Middle frontal gyrus (tissue), 1 donor: ENCODE results near the gene REC8.
"Not testable (repeated sequence)": the region's sequence is repeated elsewhere in the genome, so short reads cannot be mapped to it uniquely, and the experiment has no call there.

Experiments
- DNase-seq: peaks from one replicate; pipeline ENCODE4 v3.0.0-alpha.2; 2015; ENCODE audit warnings: low spot score; ENCODE audit errors: extremely low spot score

The REC8 gene

GRCh38 chr14:24183014-24183481, 11.2 kb downstream of the REC8 start:
- no peak for DNase-seq

- no peak for DNase-seq
Measured at GRCh38 chr14:24184104-24184970, 12.5 kb downstream of the REC8 start.

GRCh38 chr14:24185026-24185425, 13.1 kb downstream of the REC8 start:
- DNase-seq: no peak

DNA sequence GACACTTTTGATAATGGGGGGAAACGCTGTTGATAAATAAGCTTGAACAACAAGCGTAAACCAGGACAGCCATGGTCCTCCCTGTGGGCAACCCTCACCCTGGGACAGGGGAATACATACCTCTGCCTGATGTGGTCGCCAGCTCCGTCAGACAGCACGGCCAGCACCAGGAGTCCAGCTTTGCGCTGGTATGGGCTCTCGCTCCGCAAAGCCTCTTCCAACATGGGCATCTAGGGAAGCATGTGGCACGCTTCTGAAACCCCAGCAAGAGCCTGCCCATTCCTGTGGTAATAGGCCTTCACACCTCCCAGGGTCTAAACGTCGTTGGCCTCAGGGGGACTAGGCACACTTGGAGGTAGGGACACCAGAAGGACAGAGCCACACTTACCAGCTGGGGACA, 13.9 kb downstream of the REC8 start:
- no peak for DNase-seq

- no peak for DNase-seq
Measured at GRCh38 chr14:24186831-24187538, 15.1 kb downstream of the REC8 start.

- no peak for DNase-seq
Measured at GRCh38 chr14:24187539-24187915, 15.6 kb downstream of the REC8 start.

DNA sequence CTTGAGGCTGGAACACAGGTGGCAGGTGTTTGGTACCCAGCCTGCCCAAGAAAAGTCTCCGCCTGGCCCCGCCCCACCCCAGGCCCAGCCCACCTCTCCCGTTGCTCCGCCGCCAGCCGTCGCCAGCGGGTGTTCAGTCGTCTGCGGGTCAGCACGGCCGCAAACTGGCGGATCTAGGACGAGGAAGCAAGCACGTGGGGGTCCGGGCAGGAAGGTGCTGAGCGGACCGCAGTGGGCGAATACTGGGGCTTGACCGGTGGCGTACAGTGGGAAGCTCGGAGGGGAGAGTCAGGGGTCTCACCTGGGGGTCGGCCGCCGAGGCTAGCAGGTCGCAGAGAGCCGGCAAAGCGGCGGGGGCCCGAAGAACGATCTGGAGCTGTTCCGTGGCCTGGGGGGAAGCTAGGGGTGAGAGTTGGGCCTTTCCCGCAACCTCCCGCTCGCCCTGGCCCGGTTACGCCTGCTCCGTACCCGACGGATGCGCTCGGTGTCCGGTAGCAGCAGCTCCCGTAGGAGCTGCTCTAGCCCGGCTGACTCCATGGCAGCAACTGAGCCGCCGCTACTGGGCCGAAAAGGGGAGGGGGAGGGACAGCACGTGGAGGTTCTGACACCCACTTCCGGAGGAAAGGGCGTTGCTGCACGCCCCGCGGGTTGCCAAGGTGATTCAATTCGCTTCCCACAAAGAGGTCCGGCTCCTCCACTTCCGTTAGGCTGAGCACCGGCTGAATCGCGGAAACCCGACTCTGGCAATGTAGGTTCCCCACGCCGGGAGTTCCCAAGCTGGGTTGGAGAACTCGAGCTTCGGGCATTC, 16.6 kb downstream of the REC8 start, which contains the start of gene IPO4:
TSS of gene IPO4 (minus strand) at position 566 of the 808 bp plus-strand sequence. CDS start at position 537, 29 bp downstream.
- DNase-seq: peak; percentile 91

GRCh38 chr14:24189059-24189375, 17.1 kb downstream of the REC8 start:
- DNase-seq: no peak

DNA sequence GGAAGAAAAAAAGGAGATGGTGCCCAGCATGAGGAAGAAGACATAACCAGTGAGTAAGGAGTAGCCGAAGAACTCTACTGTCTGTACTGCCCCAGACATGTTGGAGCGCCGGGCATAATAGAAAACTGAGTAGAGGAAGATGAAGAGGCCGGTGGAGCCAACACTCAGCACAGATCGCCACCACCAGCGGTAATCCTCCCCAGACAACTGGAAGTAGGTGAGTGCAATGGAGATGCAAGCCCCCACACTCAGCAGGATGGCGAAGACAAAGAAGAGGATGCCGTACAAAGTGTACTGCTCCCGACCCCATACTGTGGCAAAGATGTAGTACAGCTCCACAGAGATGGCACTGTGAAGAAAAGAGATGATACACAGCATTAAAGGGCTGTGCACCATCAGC, 17.6 kb downstream of the REC8 start:
- DNase-seq: no peak

DNA sequence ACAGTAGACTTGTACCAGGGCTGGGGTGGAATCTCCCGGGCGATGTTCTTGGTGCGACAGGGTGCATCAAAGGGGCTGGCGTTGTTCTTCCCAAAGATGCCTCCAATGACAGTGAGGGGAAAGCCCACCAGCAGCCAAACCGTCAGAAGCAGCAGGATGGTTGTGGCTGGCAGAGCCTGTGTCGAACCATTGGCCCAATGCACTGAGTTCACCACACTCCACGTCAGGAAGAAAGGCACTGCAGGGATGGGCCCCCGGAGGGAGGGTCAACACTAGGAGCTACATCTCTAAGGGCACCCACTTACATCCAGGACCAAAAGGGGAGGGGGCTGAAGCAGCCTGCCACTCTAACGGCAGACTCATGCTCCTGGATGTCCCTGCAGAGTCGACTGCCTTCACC, 18.5 kb downstream of the REC8 start:
- DNase-seq: no peak

GRCh38 chr14:24192933-24193332, 21.1 kb downstream of the REC8 start:
- no peak for DNase-seq

DNA sequence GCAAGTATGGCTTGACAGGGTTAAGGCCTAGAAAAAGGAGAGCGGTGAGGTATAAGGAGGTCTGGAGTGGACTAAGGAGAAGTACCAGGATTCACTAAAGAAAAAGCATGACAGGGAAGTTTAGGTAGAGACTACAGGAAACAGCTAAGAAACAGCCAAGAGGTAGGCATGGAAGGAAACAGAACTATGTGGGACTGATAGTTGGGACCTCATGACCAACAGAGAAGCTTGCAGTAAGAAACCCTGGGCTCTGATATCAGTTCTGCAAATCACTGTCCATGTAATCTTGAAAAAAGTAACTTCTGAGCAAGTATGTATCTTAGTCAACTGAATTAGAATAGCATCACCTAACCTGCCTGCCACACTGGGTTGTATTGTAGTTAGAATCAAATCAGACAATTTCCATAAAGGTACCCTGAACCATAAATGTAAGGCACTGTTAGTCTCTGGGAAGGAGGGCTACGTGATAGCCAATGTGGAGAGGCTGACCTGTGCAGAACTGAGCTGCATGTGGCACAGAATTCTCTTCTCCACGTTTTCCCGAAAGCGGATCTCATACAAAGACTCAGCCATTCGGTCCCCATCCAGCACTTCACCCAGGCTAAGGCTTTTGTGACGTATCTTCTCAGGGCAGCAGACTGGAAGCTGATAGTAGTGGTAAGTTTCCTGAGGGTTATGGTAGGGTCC, 22.4 kb downstream of the REC8 start:
- no peak for DNase-seq

DNA sequence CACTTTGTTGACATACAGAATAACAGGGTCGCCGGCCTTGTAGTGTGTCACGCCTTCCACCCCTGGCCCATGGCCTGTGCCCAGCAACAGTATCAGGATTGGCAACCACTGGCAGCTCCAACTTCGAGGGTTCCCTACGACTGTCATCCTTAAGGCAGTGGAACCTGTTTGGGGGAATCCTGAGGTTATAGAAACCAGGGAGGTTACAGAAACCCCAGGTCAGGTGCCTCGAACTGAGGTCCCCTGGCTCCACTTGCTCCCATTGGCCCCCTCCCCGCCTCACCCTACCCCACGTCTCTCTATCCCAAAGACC, 22.9 kb downstream of the REC8 start:
- DNase-seq: no peak

DNA sequence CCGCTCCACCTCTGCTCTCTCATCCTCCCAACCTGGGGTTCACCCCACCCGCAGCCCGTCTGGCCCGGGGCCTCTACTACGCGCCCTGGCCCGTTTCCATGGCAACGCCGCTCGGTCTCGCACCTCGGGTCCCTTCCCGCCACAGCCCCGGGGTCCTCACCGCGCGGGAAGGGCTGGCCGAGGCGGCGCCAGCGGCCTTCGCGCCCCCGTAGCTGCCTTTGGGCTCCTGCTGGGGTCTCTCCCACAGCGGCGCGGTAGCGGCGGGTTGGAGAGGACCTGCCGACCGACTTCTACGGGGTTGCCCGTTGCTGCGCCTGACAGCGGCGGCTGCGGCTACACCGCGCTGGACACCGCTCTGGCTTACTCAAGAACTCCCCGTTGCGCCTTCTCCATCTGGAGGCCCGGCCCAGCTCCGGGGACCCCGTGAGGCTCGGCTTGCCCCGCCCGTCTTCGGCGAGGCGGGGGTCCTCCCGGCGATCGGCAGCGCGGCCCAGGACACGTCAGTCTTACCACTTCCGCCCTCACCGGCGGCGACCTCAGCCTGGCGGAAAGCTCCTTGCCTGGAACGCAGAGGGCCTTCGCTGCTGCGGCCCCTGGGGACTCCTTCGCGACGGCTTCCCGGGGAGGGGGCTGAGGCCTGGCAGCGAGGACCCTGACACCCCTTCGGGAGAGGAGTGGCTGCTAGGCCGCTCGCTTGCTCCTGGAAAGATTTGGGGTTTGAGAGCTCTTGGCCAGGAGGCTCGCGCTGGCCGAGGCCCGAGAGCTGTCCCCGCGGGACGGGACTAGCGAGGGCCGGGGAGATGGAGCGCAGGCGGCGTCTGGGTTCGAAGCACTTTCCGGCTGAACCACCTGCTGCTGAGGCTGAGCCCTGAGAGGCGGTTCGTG, 23.5 kb downstream of the REC8 start, which contains the start of gene TM9SF1:
TSS of gene TM9SF1 (minus strand) at position 256 of the 885 bp plus-strand sequence. CDS start 422 bp downstream, outside the sequence.
- DNase-seq: peak; percentile 58

DNA sequence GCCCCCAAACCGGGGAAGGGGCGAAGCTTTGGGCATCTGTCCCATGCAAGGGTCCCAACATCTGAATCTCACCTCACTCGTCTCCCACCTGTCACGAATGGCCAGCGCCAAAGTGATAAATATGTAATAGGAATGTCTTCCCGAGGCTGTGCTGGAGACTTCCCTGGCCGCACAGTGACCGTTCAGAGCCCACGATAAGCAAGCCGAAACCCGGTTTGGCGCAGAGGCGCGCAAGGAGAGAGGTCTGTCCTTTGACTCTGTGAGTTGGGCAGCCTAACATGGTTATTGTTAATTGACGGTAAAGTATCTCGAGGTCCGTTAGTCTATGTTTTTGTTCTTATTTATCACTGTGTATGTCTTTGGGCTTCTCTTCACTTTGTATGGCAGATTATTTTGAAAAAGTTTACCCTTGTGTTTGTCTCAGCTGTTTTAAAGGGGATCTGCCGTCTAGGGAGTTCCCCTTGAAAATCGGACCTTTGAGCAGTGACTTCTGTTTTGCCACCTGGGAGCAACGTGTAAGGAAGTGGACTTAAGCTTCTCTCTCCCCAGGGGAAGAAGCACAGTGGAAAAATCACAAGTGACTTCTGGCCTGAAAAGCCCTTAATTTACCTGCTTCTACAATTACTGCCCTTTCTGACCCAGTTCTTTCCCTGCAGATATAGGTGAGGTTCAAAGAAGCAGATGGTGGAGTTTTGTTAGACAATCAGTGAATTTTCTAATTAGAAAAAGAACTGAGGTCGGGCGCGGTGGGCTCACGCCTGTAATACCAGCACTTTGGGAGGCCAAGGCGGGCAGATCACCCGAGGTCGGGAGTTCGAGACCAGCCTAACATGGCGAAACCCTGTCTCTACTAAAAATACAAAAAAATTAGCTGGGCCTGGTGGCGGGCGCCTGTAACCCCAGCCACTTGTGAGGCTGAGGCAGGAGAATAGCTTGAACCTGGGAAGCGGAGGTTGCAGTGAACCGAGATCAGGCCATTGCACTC, 24.5 kb downstream of the REC8 start:
- DNase-seq: no peak

GRCh38 chr14:24197056-24197450, 25.2 kb downstream of the REC8 start:
- DNase-seq: no peak

DNA sequence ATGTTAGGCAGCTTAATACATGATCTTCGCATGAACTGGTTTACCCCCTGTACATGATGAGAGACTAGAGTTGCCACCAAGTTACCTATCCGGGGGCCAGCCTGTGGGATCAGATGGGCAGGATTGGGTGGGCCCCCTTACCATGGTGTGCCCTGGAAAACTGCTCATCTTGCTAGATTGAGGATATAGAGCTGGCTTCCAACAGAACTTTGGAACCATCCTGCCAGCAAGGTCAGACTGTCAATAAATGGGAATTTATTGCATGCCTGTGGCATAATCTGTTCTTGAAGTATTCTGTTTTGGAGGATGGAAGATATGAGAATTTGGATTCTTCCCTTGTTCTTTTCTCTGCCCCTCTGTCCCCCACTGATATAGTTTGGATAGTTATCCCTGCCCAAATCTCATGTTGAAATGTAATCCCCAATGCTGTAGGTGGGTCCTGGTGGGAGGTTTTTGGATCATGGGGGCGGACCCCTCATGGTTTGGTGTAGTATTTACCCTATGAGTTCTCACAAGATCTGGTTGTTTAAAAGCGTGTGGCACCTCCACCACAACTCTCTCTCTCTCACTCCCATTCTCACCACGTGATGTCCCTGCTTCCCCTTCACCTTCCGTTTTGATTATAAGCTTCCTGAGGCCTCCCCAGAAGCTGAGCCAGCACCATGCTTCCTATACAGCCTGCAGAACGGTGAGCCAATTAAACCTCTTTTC, 27.1 kb downstream of the REC8 start:
- no peak for DNase-seq

DNA sequence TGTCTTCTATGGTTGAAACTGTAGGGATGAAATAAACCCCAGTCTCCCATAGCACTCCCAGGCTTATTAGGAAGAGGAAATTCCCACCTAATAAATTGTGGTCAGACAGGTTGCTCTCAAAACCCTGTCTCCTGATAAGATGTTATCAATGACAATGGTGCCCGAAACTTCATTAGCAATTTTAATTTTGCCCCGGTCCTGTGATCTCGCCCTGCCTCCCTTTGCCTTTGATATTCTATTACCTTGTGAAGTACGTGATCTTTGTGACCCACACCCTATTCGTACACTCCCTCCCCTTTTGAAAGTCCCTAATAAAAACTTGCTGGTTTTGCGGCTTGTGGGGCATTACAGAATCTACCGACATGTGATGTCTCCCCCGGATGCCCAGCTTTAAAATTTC, 30.7 kb downstream of the REC8 start:
- DNase-seq: not testable (repeated sequence)
